OCI-LY7 (cell line): ENCODE measurements around the gene FBXL16. TPM values are rescaled to one million over a fixed set of nuclear protein-coding genes. Genes with fewer than 3 reads are reported as not detected.
A peak's percentile ranks its signal among the peaks of the same experiment; 100 is the strongest.

Experiments
- BruUV-seq: library from RNA; stranded (reverse); fragments of 400-500 nt; replicated peaks from 2 replicates; lab custom pipeline; 2021; lab: Mats Ljungman, UMichigan
- CTCF ChIA-PET: fragments of 300-600 bp; sonication (Branson Sonifier 250); formaldehyde crosslinking; loops from one replicate; lab custom pipeline; 2022; ENCODE audit warnings: antibody characterized with exemption; ENCODE audit not compliant: unreplicated experiment; lab: Charles Lee
- POLR2A ChIA-PET: fragments of 300-600 bp; sonication (Branson Sonifier 250); formaldehyde crosslinking; loops from one replicate; lab custom pipeline; 2022; ENCODE audit warnings: antibody characterized with exemption; lab: Charles Lee
- DNase-seq: peaks from one replicate; pipeline ENCODE4 v3.0.0-alpha.2; 2015; ENCODE audit warnings: low spot score
- H2AFZ ChIP-seq: fragments of 200-600 bp; sonication (generic), shearing (Covaris generic); 2 replicates; pipeline ENCODE4 v1.6.1; 2014; ENCODE audit warnings: mild to moderate bottlenecking, antibody characterized with exemption, low read length, moderate library complexity
- H3K27ac ChIP-seq: fragments of 200-600 bp; sonication (generic); 2 replicates; pipeline ENCODE4 v1.5.1; 2014; ENCODE audit warnings: mixed run types, low read depth, mild to moderate bottlenecking, moderate library complexity, low read length, inconsistent platforms; ENCODE audit not compliant: poor library complexity, severe bottlenecking
- H3K36me3 ChIP-seq: fragments of 200-600 bp; sonication (generic); 2 replicates; pipeline ENCODE4 v1.6.1; 2014; ENCODE audit warnings: mild to moderate bottlenecking, antibody characterized with exemption, low read length, moderate library complexity, mixed read lengths; ENCODE audit not compliant: insufficient read depth
- H3K4me1 ChIP-seq: fragments of 200-600 bp; sonication (generic); 2 replicates; pipeline ENCODE4 v1.5.1; 2014; ENCODE audit warnings: mild to moderate bottlenecking, low read length; ENCODE audit not compliant: insufficient read depth, poor library complexity, severe bottlenecking
- H3K4me2 ChIP-seq: fragments of 200-600 bp; sonication (generic); 2 replicates; pipeline ENCODE4 v1.6.1; 2014; ENCODE audit warnings: mild to moderate bottlenecking, low read length
- H3K4me3 ChIP-seq: fragments of 200-600 bp; sonication (generic); 2 replicates; pipeline ENCODE4 v1.5.1; 2014; ENCODE audit warnings: mild to moderate bottlenecking, low read depth, low read length; ENCODE audit not compliant: poor library complexity, severe bottlenecking
- H3K79me2 ChIP-seq: fragments of 200-600 bp; sonication (generic); 2 replicates; pipeline ENCODE4 v1.6.1; 2016; ENCODE audit warnings: low read depth, mild to moderate bottlenecking, low read length, moderate library complexity, mixed read lengths; ENCODE audit not compliant: insufficient read depth
- H3K9me2 ChIP-seq: fragments of 200-600 bp; sonication (generic); 2 replicates; pipeline ENCODE4 v1.6.1; 2016; ENCODE audit warnings: mild to moderate bottlenecking, low read length, mixed read lengths; ENCODE audit not compliant: insufficient read depth
- H3K9me3 ChIP-seq: fragments of 200-600 bp; sonication (generic); 2 replicates; pipeline ENCODE4 v1.6.1; 2014; ENCODE audit warnings: mild to moderate bottlenecking, mixed run types, low read length, mixed read lengths
- H4K20me1 ChIP-seq: fragments of 200-600 bp; sonication (generic); 2 replicates; pipeline ENCODE4 v1.6.1; 2014; ENCODE audit warnings: mild to moderate bottlenecking, antibody characterized with exemption, low read length, moderate library complexity, mixed read lengths; ENCODE audit not compliant: insufficient read depth
- CTCF ChIP-seq: fragments of 200-600 bp; sonication (generic); conservative IDR thresholded peaks from 2 replicates; pipeline ENCODE4 v1.5.1; 2014; ENCODE audit warnings: mild to moderate bottlenecking, antibody characterized with exemption, low read length, moderate library complexity, mixed read lengths
- EZH2phosphoT487 ChIP-seq: fragments of 200-600 bp; sonication (generic); IDR thresholded peaks from 2 replicates; pipeline ENCODE4 v1.6.1; 2018; ENCODE audit warnings: low read depth, borderline replicate concordance, mild to moderate bottlenecking, mixed run types, antibody characterized with exemption, low read length, moderate library complexity, mixed read lengths
- intact Hi-C: fragments of 100-400 bp; cut with micrococcal nuclease; formaldehyde crosslinking; loops from one replicate; pipeline ENCODE4 v1.10.0; 2022; ENCODE audit not compliant: unreplicated experiment
- total RNA-seq, 2 experiments: library from RNA; depleted of rRNA in 1 of 2; stranded (reverse); fragments of >200 nt in 1 of 2; shearing (Covaris generic) in 1 of 2; gene quantifications; 2 replicates each; pipeline ENCODE4 v1.2.3, GENCODE V29; 2014 to 2022

FBXL16 gene
- total RNA-seq, 2 experiments from 2014 or later, result 0.16 to 0.42 TPM

GRCh38 chr16:716200-716568 lies 10.6 kb upstream of the FBXL16 start:
- Histone ChIP-seq H3K4me2 (peak overlapping the region; percentile 69), H2AFZ (no peak overlapping the region)
- intact Hi-C loops, result no loop called here

GRCh38 chr16:715477-716199 lies 10.0 kb upstream of the FBXL16 start:
- peak overlapping the region; percentile 65 for H3K4me3 ChIP-seq
- H3K79me2 ChIP-seq, result no peaks in the 10 kb centered on the region
- ChIA-PET CTCF (interaction anchor here (0.6 to 1.0 kb wide), 5 partner anchors 33 to 261 kb away, joined by 3 to 16 read pairs (median 4); partner anchors contain the start of genes CHTF18 and RPUSD1), POLR2A (interaction anchor here (0.6 to 2.0 kb wide), 4 partner anchors 12 to 996 kb away, joined by 3 to 8 read pairs (median 4); partner anchors contain the start of genes CHTF18 and RPUSD1)
- TF ChIP-seq CTCF (peak; percentile 54), EZH2phosphoT487 (no peak)
- no peaks in the 10 kb centered on the region for H3K36me3 ChIP-seq
- no peaks in the 10 kb centered on the region for H3K9me2 ChIP-seq
- peak overlapping the region; percentile 69 for H3K4me2 ChIP-seq
- DNase-seq, result peak; percentile 56
- H3K27ac ChIP-seq, result no peak overlapping the region
- no TSS peak for BruUV-seq
- no peak overlapping the region for H2AFZ ChIP-seq
- H3K4me1 ChIP-seq, result peaks cover 36% of the 10 kb centered on the region
- no peaks in the 10 kb centered on the region for H3K9me3 ChIP-seq
- intact Hi-C loops, result no loop called here
- H4K20me1 ChIP-seq, result no peaks in the 10 kb centered on the region

More at GRCh38 chr16:716200-716568, 10.6 kb upstream of the FBXL16 start:
- ChIA-PET POLR2A (interaction anchor here (0.8 kb wide), 1 partner anchor 17 kb away, joined by 3 read pairs; no protein-coding TSS in a partner anchor), CTCF (interaction anchor here (0.6 to 1.0 kb wide), 5 partner anchors 32 to 260 kb away, joined by 3 to 16 read pairs (median 4); partner anchors contain the start of genes CHTF18 and RPUSD1)
- BruUV-seq, result no TSS peak
- TF ChIP-seq EZH2phosphoT487 (no peak), CTCF (no peak)
- Histone ChIP-seq H3K9me3 (no peaks in the 10 kb centered on the region), H3K27ac (no peak overlapping the region), H4K20me1 (no peaks in the 10 kb centered on the region), H3K36me3 (no peaks in the 10 kb centered on the region), H3K9me2 (no peaks in the 10 kb centered on the region), H3K4me1 (peaks cover 36% of the 10 kb centered on the region), H3K79me2 (no peaks in the 10 kb centered on the region), H3K4me3 (peak overlapping the region; percentile 65)
- no peak for DNase-seq
